ENCODE measurements around the gene CD9.

- TF ChIP-seq ARNTL (CRISPR knock-in tag; IDR thresholded peaks at IDR 0.05; ENCODE audit: borderline replicate concordance, low read depth) (no peak), PATZ1 (CRISPR knock-in tag; IDR thresholded peaks at IDR 0.05; ENCODE audit: borderline replicate concordance) (no peak), ZFP3 (CRISPR knock-in tag; IDR thresholded peaks at IDR 0.05) (no peak), ZFP30 (CRISPR knock-in tag; IDR thresholded peaks at IDR 0.05) (no peak), TOX (CRISPR knock-in tag; IDR thresholded peaks at IDR 0.05; ENCODE audit: borderline replicate concordance) (no peak), RARB (CRISPR knock-in tag; IDR thresholded peaks at IDR 0.05) (no peak), ZNF8 (CRISPR knock-in tag; IDR thresholded peaks at IDR 0.05) (no peak), CREB5 (CRISPR knock-in tag; IDR thresholded peaks at IDR 0.05; ENCODE audit: low read depth) (no peak), ESRRG (CRISPR knock-in tag; IDR thresholded peaks at IDR 0.05) (no peak), BACH2 (CRISPR knock-in tag; IDR thresholded peaks at IDR 0.05; ENCODE audit: borderline replicate concordance) (no peak), ZNF70 (CRISPR knock-in tag; IDR thresholded peaks at IDR 0.05) (no peak), PPARA (CRISPR knock-in tag; IDR thresholded peaks at IDR 0.05; ENCODE audit: borderline replicate concordance) (no peak)
- TF ChIP-seq, protein P1, sequence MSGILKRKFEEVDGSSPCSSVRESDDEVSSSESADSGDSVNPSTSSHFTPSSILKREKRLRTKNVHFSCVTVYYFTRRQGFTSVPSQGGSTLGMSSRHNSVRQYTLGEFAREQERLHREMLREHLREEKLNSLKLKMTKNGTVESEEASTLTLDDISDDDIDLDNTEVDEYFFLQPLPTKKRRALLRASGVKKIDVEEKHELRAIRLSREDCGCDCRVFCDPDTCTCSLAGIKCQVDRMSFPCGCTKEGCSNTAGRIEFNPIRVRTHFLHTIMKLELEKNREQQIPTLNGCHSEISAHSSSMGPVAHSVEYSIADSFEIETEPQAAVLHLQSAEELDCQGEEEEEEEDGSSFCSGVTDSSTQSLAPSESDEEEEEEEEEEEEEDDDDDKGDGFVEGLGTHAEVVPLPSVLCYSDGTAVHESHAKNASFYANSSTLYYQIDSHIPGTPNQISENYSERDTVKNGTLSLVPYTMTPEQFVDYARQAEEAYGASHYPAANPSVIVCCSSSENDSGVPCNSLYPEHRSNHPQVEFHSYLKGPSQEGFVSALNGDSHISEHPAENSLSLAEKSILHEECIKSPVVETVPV (CRISPR knock-in tag; IDR thresholded peaks at IDR 0.05) = no peak
- TF ChIP-seq, protein P2, sequence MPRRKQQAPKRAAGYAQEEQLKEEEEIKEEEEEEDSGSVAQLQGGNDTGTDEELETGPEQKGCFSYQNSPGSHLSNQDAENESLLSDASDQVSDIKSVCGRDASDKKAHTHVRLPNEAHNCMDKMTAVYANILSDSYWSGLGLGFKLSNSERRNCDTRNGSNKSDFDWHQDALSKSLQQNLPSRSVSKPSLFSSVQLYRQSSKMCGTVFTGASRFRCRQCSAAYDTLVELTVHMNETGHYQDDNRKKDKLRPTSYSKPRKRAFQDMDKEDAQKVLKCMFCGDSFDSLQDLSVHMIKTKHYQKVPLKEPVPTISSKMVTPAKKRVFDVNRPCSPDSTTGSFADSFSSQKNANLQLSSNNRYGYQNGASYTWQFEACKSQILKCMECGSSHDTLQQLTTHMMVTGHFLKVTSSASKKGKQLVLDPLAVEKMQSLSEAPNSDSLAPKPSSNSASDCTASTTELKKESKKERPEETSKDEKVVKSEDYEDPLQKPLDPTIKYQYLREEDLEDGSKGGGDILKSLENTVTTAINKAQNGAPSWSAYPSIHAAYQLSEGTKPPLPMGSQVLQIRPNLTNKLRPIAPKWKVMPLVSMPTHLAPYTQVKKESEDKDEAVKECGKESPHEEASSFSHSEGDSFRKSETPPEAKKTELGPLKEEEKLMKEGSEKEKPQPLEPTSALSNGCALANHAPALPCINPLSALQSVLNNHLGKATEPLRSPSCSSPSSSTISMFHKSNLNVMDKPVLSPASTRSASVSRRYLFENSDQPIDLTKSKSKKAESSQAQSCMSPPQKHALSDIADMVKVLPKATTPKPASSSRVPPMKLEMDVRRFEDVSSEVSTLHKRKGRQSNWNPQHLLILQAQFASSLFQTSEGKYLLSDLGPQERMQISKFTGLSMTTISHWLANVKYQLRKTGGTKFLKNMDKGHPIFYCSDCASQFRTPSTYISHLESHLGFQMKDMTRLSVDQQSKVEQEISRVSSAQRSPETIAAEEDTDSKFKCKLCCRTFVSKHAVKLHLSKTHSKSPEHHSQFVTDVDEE (CRISPR knock-in tag; IDR thresholded peaks at IDR 0.05) = no peak
Observed at GRCh38 chr12:6277982-6278438, 77.8 kb downstream of the CD9 start.

Data from SK-N-SH treated with all-trans-retinoic acid at 6 μM for 48 hours (cell line).